ENCODE data around the gene TMCC2.
"Not testable (repeated sequence)": the region's sequence is repeated elsewhere in the genome, so short reads cannot be mapped to it uniquely, and the experiment has no call there.

The TMCC2 gene

DNA sequence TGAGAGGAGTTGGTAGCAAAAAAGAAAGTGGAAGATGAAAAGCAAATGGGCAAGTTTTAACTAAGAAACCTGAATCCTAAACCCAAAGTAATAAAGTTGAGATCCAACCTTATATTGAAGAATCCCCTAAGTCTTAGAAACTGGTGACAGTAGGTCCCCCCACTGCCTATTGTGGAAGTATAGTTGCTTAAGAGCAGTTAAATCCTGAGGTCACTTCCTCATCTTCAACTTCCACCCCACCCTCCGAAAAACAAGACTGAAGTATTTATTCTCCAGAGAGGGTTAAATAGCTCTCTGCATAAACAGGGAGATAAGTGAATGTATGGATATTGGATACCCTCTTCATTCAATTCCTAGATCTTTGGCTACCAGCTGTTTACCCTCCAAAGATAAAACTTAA is 13.0 kb upstream of the TMCC2 start:
- DNase-seq (ENCODE audit: low read depth): no peak

DNA sequence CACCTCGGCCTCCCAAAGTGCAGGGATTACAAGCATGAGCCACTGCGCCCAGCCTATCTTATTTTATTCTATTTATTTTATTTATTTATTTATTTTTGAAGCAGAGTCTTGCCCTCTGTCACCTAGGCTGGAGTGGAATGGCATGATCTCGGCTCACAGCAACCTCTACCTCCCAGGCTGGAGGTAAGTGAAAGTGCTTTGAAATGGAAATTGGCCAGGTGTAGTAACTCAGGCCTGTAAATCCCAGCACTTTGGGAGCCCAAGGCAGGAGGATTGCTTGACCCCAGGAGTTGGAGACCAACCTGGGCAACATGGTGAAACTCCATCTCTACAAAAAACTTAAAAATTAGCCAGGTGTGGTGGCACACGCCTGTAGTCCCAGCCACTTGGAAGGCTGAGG is 11.2 kb upstream of the TMCC2 start:
- DNase-seq (ENCODE audit: low read depth): no peak

DNA sequence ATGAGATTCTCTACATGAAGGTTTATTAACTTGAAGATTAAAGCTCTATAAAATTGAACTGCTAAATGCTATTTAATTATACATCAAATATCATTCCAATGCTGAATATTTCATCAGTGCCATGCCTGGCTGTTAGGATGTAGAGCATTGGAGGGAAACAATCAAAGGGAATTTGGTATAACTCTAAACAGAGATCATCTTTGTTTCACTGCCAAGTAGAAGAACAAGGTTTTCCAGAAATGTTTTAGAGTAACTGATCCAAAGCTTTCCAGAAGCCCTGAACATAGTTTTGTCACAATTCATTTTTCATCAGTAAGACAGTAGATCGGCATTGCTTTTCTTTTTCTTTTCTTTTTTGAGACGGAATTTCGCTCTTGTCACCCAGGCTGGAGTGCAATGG is 10.3 kb upstream of the TMCC2 start:
- DNase-seq (ENCODE audit: low read depth): no peak

DNA sequence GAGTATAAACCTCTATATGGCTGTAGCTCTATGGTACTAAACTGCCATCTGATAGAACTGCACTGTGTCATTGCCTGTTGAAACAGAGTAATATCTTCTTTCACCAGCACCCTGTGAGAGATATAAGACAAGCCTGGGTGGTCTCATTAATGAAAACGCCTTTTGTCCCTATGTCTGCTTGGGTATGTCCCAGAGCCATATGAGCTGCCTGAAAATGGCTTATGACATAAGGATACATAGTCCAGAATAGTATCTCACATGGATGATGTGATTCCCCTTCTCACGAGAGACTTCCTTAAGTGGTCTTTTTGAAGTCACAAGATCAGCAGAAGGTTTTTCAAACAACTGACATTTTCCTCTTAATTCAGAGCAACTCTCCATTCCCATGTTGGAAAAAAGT is 7.3 kb upstream of the TMCC2 start:
- DNase-seq (ENCODE audit: low read depth): no peak

DNA sequence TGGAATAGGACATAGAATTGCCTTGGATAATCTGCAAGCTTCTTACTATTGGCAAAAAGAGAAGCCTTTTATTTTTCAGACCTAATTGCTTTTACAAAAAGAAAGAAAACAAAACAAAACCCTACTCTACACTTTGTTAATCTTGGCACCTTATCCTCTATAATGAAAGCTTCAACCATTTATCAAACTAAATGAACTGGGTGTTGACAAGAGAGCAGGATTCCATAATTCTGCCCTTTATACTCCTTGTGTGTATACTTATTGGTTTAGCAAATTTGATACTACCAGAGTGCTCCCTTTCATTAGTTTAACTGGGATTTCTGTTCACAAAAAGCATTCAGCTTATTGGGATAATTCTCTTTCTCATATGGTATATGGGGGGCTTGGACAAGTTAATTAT is 3.0 kb upstream of the TMCC2 start:
- DNase-seq (ENCODE audit: low read depth): no peak

DNA sequence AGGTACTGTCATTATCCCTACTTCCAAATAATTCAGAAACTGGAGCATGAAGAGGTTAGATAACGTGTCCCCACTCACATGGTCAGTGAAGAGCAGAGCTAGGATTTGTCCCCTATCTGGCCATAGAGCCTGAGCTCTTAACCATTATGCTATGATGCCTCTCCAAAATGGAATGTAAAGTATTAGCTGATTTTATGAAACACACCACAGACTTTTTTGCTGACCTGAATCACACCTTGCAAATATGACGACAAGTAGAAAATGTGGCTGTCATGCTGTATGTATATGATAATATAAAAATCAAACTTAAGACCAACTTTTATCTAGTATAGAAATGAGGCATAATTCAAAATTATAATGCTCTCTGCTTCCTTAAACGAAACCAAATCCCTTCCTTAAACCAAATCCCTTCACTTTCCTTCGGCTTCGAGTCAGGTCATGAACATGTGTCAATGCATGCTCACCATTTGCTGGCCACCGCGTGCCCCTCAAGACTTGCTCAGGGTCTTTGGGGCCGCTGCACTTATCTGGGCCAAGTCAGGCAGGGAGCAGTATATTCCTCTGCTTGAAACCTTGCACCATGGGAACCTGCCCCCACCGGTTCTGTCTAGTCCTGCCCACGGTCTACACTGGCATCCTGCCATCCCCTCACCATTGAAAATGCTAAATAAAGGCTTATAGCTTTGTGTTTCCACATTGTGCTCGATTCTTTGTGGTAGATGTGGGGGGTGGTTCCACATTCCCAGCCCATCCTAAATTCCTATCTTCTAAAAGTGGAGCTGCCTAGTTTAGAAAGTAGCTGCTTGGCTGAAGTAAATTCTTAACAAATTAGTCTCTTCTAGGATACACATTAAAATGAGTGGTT is 1.6 kb upstream of the TMCC2 start:
- DNase-seq (ENCODE audit: low read depth): peak; percentile 83

DNA sequence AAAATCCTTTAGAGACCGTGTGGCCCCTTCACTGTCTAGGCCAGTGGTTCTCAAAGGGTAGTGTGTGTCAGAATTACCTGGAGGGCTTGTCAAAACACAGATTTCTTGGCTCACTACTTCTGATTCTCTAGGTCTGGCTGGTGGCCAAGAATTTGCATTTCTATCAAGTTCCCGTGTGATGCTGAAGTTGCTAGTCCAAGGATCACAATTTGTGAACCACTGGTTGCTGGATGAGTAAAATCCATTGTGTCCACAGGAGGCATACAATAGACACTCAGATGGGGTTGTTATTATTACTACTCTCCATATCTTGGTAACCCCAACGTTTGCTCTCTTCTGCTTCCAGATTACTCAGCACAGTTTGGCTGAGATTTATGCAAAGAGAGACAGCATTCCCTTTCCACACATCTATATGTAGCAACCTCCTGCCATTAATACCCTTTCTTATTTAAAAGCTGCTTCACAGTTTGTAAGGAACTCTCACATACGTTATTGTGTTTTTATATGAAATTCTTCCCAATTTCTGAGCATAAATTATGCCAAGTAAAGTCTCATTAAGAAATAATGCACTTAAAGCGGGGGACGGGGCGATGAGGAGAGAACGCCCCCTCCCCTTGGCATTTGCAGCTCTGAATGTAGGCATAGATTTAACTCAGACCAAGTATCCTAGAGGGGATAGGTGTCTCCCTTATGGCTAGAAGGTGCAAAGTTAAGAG is 720 bp upstream of the TMCC2 start:
- peak; percentile 54 for DNase-seq (ENCODE audit: low read depth)

DNA sequence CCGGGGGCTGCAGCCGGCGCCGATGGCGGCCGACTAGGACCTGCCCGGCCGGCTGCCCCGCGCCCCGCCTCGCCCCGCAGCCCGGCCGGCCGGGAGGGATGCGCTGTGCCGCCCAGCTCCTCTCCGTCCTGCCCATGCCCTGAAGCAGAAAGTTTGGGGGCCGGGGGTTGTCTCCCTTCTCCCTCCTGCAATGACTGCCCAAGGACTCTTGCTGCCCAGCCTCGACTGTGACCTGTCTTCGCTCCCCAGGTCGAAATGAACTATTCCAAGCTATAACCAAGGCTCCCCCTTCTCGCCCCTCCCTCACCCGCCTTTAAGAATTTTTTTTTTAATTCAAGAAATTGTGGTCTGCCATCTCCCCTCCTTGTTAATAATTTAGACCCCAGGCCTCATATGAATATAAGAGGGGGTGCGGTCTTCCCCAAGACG is 361 bp downstream of the TMCC2 start:
- DNase-seq (ENCODE audit: low read depth): no peak

DNA sequence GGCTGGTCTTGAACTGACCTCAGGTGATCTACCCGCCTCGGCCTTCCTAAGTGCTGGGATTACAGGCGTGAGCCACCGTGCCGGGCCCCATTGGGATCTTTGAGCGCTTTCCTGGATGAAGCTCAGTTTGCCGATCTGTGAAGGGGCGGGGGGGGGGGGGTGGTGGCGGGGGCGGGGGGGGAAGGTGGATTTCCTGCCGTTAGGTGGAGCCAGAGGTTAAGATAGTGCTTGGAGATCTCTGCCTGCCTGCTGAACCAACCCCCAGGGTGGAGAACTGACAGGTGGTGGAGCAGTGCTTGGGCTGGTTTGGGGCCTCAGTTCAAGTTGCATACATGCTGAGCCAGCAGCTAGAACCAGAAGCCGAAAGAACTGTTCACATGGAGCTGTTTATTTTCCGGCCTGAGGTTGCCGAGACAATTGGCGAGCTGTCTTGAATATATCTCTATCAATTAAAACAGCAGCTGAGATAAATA is 1.7 kb downstream of the TMCC2 start:
- peak; percentile 44 for DNase-seq (ENCODE audit: low read depth)

DNA sequence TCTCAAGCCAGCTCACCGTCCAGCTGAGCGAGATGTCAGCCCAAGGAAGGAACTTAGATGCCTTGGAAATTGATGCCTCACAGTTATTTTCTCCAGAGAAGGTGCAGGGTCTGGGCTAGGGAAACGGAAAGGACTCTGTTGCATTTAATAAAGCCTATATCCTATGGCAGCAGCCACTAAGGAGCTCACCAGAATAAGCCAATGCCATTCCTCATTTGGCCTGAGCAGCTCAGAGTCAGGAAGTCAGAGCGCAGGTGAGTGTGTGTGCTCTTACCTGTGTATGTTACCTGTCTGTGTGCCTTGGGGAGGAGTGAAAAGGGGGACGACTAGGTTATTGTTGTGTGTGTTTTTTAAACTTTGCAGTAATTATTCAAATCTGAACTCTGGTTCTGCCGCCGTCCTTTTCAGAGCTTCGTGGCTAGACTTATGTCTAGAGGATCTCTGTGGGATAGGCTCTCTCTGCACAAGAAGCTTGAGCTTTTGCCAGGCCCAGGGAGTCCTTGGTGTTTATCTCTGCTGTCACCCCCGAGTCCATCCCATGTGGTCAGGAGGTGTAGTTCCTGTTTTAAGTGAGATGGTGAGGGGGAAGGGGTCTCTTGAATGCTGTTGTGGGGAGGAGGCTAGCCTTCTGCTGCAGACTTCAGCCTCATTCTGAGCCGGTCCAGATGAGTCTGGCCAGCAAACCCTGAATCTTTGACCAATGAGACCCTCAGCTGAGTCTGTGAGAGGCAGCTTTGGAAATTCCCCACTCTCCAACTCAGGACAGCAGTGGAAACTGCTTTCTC is 2.4 kb downstream of the TMCC2 start:
- no peak for DNase-seq (ENCODE audit: low read depth)

DNA sequence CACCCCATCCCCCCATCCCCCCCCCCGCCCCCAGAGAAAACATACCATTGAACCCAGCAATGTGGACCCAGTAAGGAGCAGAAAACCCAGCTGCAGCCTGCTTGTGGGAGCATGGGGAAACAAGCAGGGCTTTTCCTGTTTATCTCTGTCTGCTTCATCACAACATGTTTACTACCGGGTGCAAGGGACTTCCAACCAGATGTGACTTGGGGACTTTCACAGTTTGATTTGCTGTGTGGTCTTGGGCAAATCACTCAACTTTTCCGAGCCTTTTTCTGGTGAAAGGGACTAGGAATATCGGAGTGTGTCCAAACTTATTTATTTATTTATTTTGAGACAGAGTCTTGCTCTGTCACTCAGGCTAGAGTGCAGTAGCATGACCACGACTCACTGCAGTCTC is 3.2 kb downstream of the TMCC2 start:
- no peak for DNase-seq (ENCODE audit: low read depth)

DNA sequence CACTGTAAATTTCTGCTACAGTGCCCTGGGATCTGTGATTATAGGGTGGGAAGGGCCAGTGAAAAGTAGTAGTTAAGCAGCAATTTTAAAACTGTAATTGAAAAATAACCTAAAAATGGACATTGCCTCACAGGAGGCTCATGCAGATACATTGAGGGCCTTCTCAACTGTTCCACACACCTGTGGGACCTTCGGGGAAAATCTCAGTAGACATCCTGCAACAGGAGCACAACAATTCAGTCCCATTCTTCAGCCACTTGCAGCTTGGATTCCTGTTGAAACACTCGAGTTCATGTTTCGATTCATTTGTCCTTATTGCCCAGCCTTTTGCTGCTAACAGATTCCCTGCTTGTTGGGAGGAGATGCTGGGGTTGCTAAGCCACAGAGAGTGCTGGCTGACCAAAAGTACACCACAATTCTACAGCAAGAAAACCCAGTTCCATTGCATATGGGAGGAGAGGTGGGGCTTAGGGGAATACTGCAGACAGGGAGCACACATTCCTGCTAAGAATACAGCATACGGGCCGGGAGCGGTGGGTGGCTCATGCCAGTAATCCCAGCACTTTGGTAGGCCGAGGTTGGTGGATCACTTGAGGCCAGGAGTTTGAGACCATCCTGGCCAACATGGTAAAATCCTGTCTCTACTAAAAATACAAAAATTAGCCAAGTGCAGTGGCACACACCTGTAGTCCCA is 4.5 kb downstream of the TMCC2 start:
- DNase-seq (ENCODE audit: low read depth): no peak

DNA sequence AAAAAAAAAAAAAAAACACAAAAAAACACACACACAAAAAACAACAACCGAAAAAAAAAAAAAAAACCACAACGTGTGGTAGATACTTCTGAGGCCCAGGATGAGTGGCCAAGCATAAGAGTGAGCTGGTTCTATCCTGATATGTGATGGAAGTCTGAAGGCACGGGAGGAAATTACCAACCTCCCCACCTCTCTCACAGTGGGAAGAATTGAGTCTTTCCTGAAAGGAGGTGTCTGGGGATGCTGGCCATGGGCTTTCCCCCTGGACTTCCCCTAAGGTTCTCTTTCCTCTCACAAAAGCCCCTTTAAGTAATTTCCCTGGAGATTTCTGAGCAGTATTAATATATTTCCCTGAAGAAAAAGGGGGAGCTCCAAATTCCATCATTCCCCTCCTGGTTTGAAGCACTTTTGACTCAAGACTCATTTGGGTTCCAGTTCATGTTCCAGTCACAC is 5.2 kb downstream of the TMCC2 start:
- no peak for DNase-seq (ENCODE audit: low read depth)

DNA sequence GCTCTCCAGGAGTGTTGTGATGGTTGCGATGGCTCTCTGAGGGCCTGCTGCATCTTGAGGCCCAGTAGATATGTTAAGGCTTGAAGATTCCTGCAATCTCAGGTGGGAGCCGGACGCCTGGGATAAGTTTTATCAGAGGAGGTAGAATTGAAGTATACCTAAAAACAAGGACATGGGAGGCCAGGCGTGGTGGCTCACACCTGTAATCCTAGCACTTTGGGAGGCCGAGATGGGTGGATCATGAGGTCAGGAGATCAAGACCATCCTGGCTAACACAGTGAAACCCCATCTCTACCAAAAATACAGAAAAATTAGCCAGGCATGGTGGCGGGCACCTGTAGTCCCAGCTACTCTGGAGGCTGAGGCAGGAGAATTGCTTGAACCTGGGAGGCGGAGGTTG is 6.2 kb downstream of the TMCC2 start:
- not testable (repeated sequence) for DNase-seq (ENCODE audit: low read depth)

DNA sequence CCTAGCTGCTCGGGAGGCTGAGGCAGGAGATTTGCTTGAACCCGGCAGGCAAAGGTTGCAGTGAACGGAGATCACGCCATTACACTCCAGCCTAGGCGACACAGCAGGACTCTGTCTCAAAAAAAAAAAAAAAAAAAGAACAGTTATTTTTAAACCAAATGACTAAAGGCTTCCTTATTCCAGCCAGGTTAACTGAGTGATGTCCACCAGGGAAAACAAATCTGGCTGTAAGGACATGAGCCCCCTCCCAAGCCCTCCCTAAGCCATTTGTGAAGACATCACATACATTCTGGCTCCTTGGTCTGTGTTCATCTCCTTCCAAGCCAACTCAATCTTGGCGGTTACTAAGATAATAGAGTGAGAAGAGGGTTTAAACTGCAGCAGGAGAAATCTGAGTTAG is 8.2 kb downstream of the TMCC2 start:
- no peak for DNase-seq (ENCODE audit: low read depth)

DNA sequence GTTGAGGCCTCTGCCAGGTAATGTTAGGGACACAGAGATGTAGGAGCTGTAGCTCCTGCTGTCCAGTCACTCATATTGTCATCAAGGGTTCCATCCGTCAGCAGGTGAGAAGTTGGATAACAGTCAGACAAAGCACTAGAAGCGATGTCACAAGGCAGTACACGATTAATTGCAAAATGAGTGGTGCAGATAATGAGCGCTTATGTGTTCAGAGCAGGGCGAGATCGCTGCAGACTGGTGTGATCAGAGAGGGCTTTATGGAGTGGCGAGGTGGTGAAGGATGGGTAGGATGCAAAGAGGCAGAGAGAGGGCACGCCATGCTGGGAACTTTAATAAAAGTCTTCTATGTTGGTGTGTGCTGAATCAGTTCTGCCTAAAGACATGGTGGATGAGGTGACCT is 8.8 kb downstream of the TMCC2 start:
- no peak for DNase-seq (ENCODE audit: low read depth)

DNA sequence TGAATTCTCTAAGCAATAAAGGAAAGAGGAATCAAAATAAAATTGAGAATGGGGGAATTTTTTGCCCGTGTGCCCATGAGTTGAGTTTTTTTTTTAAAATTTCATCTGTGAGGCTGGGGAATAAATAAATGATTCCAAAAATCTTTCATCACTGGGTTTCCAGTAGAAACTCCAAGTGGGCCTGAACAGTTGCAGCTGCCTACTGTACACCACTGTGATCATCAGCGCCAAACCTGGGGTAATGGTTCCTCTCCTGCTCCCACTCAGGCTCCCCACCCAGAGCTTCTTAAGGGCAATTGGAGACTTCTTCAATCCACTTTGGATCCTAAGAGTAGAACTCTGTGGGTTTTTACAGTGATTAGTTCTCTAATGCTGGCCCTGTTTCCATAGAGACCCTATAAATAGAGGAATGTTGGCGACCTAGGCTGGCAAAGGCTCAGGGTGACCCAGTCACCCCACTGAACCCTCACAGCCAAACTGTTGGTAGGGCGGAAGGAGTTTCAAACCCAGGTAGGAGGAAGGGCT is 9.3 kb downstream of the TMCC2 start:
- no peak for DNase-seq (ENCODE audit: low read depth)

DNA sequence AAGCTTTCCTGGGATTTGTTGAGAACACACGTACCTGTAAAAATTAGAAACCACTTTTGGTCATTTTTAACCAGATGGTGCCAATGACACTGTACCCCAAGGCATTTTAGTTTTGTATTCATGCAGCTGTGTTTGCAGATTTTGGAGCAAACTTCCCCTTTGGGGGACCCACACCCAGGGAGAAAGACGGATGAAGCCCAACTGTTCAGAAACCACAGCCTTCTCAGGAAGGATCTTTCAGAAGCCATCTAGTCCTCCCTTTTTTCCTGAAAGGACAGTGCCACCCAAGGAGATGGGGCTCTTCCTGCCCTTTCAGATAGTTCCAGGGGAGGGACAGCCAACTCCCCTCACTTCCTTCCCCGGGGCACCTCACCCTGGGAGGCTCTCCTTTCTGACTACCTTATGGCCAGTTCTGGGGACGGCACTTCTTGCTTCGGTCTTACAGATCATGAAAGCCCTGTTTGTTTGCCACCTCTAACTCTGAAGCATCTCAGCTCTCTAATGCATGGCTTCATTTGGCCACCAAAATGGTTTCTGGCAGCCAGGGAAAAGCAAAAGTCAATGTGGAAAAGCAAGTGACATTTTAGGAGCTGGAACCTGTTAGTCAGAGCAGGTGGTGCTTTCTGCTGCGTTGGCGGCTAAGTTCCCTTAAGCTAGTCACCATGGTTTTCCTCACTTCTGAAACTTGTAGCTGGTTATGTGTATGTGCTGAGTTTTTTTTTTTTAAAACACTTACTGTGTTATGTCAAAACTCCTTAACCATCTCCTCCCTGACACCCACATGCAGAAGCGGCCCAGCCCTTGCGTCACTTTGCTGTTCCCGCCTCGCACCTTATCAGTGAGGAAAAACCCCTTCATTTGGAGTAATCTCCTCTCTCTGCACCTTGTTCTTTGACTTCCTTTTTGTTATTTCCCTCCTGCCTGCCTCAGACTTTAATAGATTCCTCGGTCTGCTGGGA is 10.1 kb downstream of the TMCC2 start:
- no peak for DNase-seq (ENCODE audit: low read depth)

DNA sequence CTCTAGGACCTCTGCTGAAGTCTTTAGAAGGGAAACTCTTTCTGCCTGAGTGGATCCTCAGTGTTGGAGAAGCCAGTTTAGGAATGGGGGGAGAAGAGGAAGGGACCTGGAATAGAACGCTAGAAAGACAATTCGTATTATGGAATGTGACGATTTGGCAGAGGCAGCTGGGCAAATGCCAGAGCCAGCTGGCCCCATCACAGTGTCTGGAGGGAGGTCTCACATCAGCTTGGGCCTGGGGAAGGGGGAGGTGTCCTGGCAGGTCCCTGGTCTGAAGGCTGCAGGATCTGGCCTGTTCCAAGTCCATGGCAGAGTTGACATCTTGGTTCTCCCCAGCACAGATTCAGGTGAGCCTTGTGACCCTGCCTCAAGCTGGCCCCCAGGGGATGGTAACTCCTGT is 11.3 kb downstream of the TMCC2 start:
- no peak for DNase-seq (ENCODE audit: low read depth)

DNA sequence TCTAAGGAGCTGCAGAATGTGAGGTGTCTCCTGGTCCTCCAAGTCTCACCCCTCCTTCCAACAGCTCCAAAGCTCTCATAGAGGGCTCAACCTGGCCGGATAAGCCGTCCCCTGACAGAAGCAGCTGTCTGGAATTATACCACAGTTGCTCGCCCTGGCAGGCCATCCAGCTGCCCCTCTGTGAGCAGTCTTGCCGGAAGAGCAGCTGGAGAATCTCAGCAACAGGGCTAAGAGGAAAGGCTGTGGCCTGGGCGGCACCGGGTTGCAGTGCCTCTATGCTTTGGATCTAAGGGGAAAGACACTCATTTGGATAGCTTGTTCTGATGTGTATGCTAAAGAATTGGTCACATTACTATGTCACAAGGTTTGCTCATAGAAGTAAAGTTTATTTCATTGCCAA is 12.4 kb downstream of the TMCC2 start:
- DNase-seq (ENCODE audit: low read depth): no peak

DNA sequence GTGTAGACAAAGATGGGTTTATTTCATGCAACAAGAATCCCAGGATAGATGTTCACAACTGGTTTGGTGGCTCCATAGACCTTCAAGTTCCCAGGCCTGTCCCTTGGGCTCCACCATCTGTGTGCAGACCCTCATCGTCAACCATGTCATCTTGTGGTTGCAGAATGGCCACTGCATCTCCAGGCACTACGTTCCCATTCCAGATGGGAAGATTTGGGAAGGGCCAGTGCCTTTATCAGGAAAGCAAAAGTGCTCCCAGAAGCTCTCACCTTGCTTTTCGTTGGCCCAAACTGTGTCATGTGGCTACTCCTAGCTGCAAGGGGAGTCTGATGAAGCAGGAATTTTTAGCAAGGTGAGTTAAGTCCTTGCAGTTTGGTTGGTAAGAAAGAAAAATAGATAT is 12.8 kb downstream of the TMCC2 start:
- DNase-seq (ENCODE audit: low read depth): no peak

All from EH (cell line).